Left ventricle myocardium inferior (tissue), 1 donor: ENCODE measurements around the gene BCL6B. TPM values are rescaled to one million over a fixed set of nuclear protein-coding genes. Genes with fewer than 3 reads are reported as not detected.

ENCODE experiments used
- DNase-seq: peaks from one replicate; pipeline ENCODE4 v3.0.0-alpha.2; 2020
- H3K27ac ChIP-seq: fragments of 200-600 bp; replicated peaks from 2 replicates; pipeline ENCODE4 v1.8.0; 2021
- H3K27me3 ChIP-seq: fragments of 200-600 bp; 2 replicates; pipeline ENCODE4 v1.8.0; 2021; ENCODE audit warnings: low read depth
- H3K36me3 ChIP-seq: fragments of 200-600 bp; 2 replicates; pipeline ENCODE4 v1.8.0; 2021
- H3K4me1 ChIP-seq: fragments of 200-600 bp; 2 replicates; pipeline ENCODE4 v1.8.0; 2021
- H3K4me3 ChIP-seq: fragments of 200-600 bp; 2 replicates; pipeline ENCODE4 v1.8.0; 2021; ENCODE audit warnings: mild to moderate bottlenecking, moderate library complexity
- H3K9me3 ChIP-seq: fragments of 200-600 bp; replicated peaks from 2 replicates; pipeline ENCODE4 v1.8.0; 2021
- CTCF ChIP-seq: fragments of 200-600 bp; IDR thresholded peaks from 2 replicates; pipeline ENCODE4 v1.8.0; 2021; ENCODE audit warnings: antibody characterized with exemption, mild to moderate bottlenecking, borderline replicate concordance
- intact Hi-C: fragments of 100-400 bp; cut with micrococcal nuclease; formaldehyde crosslinking; loops from one replicate; pipeline ENCODE4 v1.11.0; 2022
- total RNA-seq: library from RNA; stranded (reverse); fragmentation: NEBNext Ultra II Directional; extraction: Animal tissue kit (Norgen Biotek cat#: 25700); gene quantifications from one replicate; pipeline ENCODE4 v1.2.1, GENCODE V29; 2021
- donor health status: DM: no; HTN: yes; CAD: no; lungs with severe emphysema.

The BCL6B gene
- total RNA-seq, 1 donor from 2014 or later, result 13.7 TPM

- Histone ChIP-seq H3K36me3 (no peaks in the 10 kb centered on the region), H3K4me1 (peaks cover 95% of the 10 kb centered on the region), H3K9me3 (no peaks in the 10 kb centered on the region), H3K27me3 (peaks cover 2% of the 10 kb centered on the region), H3K27ac (peak overlapping the region; percentile 99), H3K4me3 (peak overlapping the region; percentile 68)
- no peak for DNase-seq
- no peak for TF ChIP-seq CTCF
- intact Hi-C loops, result no loop called here
These were observed 5.7 kb upstream of the BCL6B start for GRCh38 chr17:7016886-7017826.

- no peak for DNase-seq
- intact Hi-C loops, result no loop called here
- Histone ChIP-seq H3K4me1 (peaks cover 94% of the 10 kb centered on the region), H3K36me3 (no peaks in the 10 kb centered on the region), H3K27me3 (peaks cover 8% of the 10 kb centered on the region), H3K4me3 (peak overlapping the region; percentile 68), H3K9me3 (no peaks in the 10 kb centered on the region), H3K27ac (peak overlapping the region; percentile 99)
- TF ChIP-seq CTCF, result no peak
These were observed 5.0 kb upstream of the BCL6B start for GRCh38 chr17:7017827-7018200.

- Histone ChIP-seq H3K4me3 (peak overlapping the region; percentile 68), H3K9me3 (no peaks in the 10 kb centered on the region), H3K27ac (peak overlapping the region; percentile 99), H3K27me3 (peaks cover 15% of the 10 kb centered on the region), H3K4me1 (peaks cover 92% of the 10 kb centered on the region), H3K36me3 (no peaks in the 10 kb centered on the region)
- DNase-seq, result no peak
- intact Hi-C loops, result no loop called here
- TF ChIP-seq CTCF, result no peak
These were observed 4.4 kb upstream of the BCL6B start for GRCh38 chr17:7018331-7018964.

GRCh38 chr17:7019367-7019766 is 3.5 kb upstream of the BCL6B start:
- DNase-seq, result no peak
- Histone ChIP-seq H3K27me3 (peaks cover 20% of the 10 kb centered on the region), H3K4me3 (peak overlapping the region; percentile 68), H3K9me3 (no peaks in the 10 kb centered on the region), H3K4me1 (peaks cover 89% of the 10 kb centered on the region), H3K36me3 (no peaks in the 10 kb centered on the region), H3K27ac (peak overlapping the region; percentile 99)
- no peak for TF ChIP-seq CTCF
- intact Hi-C loops, result no loop called here

- peaks cover 20% of the 10 kb centered on the region for H3K27me3 ChIP-seq
- intact Hi-C loops, result no loop called here
- H3K27ac ChIP-seq, result peak overlapping the region; percentile 99
- H3K4me1 ChIP-seq, result peaks cover 95% of the 10 kb centered on the region
- no peaks in the 10 kb centered on the region for H3K36me3 ChIP-seq
- DNase-seq, result no peak
- TF ChIP-seq CTCF, result no peak
- H3K4me3 ChIP-seq, result peak overlapping the region; percentile 68
- no peaks in the 10 kb centered on the region for H3K9me3 ChIP-seq
These were observed 2.9 kb upstream of the BCL6B start for GRCh38 chr17:7019839-7020519.
